Left ventricle myocardium inferior (tissue), 1 donor: Measurements from ENCODE around the gene REV3L. TPM values are rescaled to one million over a fixed set of nuclear protein-coding genes. Genes with fewer than 3 reads are reported as not detected.
A peak's percentile ranks its signal among the peaks of the same experiment; 100 is the strongest.

Experiments
- DNase-seq: peaks from one replicate; pipeline ENCODE4 v3.0.0-alpha.2; 2020
- H3K27ac ChIP-seq: fragments of 200-600 bp; replicated peaks from 2 replicates; pipeline ENCODE4 v1.8.0; 2021
- H3K27me3 ChIP-seq: fragments of 200-600 bp; 2 replicates; pipeline ENCODE4 v1.8.0; 2021; ENCODE audit warnings: low read depth
- H3K36me3 ChIP-seq: fragments of 200-600 bp; 2 replicates; pipeline ENCODE4 v1.8.0; 2021
- H3K4me1 ChIP-seq: fragments of 200-600 bp; 2 replicates; pipeline ENCODE4 v1.8.0; 2021
- H3K4me3 ChIP-seq: fragments of 200-600 bp; 2 replicates; pipeline ENCODE4 v1.8.0; 2021; ENCODE audit warnings: mild to moderate bottlenecking, moderate library complexity
- H3K9me3 ChIP-seq: fragments of 200-600 bp; replicated peaks from 2 replicates; pipeline ENCODE4 v1.8.0; 2021
- CTCF ChIP-seq: fragments of 200-600 bp; IDR thresholded peaks from 2 replicates; pipeline ENCODE4 v1.8.0; 2021; ENCODE audit warnings: antibody characterized with exemption, mild to moderate bottlenecking, borderline replicate concordance
- intact Hi-C: fragments of 100-400 bp; cut with micrococcal nuclease; formaldehyde crosslinking; loops from one replicate; pipeline ENCODE4 v1.11.0; 2022
- total RNA-seq: library from RNA; stranded (reverse); fragmentation: NEBNext Ultra II Directional; extraction: Animal tissue kit (Norgen Biotek cat#: 25700); gene quantifications from one replicate; pipeline ENCODE4 v1.2.1, GENCODE V29; 2021
- donor health status: DM: no; HTN: yes; CAD: no; lungs with severe emphysema.

The REV3L gene
- total RNA-seq, 1 donor from 2014 or later: 12.5 TPM

- Histone ChIP-seq H3K9me3 (peaks cover 7% of the 10 kb centered on the region), H3K36me3 (peaks cover 10% of the 10 kb centered on the region), H3K4me3 (no peak overlapping the region), H3K27me3 (no peaks in the 10 kb centered on the region), H3K27ac (no peak overlapping the region), H3K4me1 (no peaks in the 10 kb centered on the region)
- DNase-seq: no peak
- TF ChIP-seq CTCF: no peak
- intact Hi-C loops: no loop called here
These were observed 20.2 kb upstream of the REV3L start for GRCh38 chr6:111503194-111503593.

GRCh38 chr6:111502154-111502553, 19.1 kb upstream of the REV3L start:
- Histone ChIP-seq H3K4me3 (no peak overlapping the region), H3K27me3 (no peaks in the 10 kb centered on the region), H3K4me1 (no peaks in the 10 kb centered on the region), H3K27ac (no peak overlapping the region), H3K9me3 (peaks cover 7% of the 10 kb centered on the region), H3K36me3 (peaks cover 3% of the 10 kb centered on the region)
- DNase-seq: no peak
- no peak for TF ChIP-seq CTCF
- intact Hi-C loops: no loop called here

- Histone ChIP-seq H3K27ac (no peak overlapping the region), H3K27me3 (no peaks in the 10 kb centered on the region), H3K4me1 (peaks cover 21% of the 10 kb centered on the region), H3K36me3 (no peaks in the 10 kb centered on the region), H3K4me3 (no peak overlapping the region), H3K9me3 (no peaks in the 10 kb centered on the region)
- no peak for TF ChIP-seq CTCF
- no peak for DNase-seq
- intact Hi-C loops: no loop called here
These were observed 16.3 kb upstream of the REV3L start for GRCh38 chr6:111499269-111499793.

- TF ChIP-seq CTCF: no peak
- Histone ChIP-seq H3K4me3 (no peak overlapping the region), H3K36me3 (no peaks in the 10 kb centered on the region), H3K4me1 (peaks cover 21% of the 10 kb centered on the region), H3K27me3 (no peaks in the 10 kb centered on the region), H3K9me3 (no peaks in the 10 kb centered on the region), H3K27ac (peak overlapping the region; percentile 13)
- intact Hi-C loops: no loop called here
- DNase-seq: no peak
These were observed 12.1 kb upstream of the REV3L start for GRCh38 chr6:111494951-111495635.

- intact Hi-C loops: no loop called here
- no peak overlapping the region for H3K27ac ChIP-seq
- TF ChIP-seq CTCF: no peak
- H3K4me1 ChIP-seq: peaks cover 21% of the 10 kb centered on the region
- H3K27me3 ChIP-seq: no peaks in the 10 kb centered on the region
- H3K4me3 ChIP-seq: no peak overlapping the region
- H3K36me3 ChIP-seq: peaks cover 6% of the 10 kb centered on the region
- H3K9me3 ChIP-seq: no peaks in the 10 kb centered on the region
- no peak for DNase-seq
These were observed 9.5 kb upstream of the REV3L start for GRCh38 chr6:111492499-111492898.
